Measurements from ENCODE around the gene KIR2DL3.
"Not testable (repeated sequence)": the region's sequence is repeated elsewhere in the genome, so short reads cannot be mapped to it uniquely, and the experiment has no call there.

The KIR2DL3 gene

DNA sequence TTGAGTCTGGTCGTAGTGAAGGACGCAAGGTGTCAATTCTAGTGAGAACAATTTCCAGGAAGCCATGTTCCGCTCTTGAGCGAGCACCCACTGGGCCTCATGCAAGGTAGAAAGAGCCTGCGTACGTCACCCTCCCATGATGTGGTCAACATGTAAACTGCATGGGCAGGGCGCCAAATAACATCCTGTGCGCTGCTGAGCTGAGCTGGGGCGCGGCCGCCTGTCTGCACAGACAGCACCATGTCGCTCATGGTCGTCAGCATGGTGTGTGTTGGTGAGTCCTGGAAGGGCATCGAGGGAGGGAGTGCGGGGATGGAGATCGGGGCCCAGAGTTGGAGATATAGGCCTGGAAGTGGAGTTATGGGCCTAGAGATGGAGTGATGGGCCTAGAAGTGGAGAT, at the start of gene KIR2DL3:
Gene KIR2DL3 (plus strand): TSS at position 208 of the 400 bp plus-strand sequence. CDS start 33 bp downstream, at position 241.
- DNase-seq (ENCODE audit: low spot score), result not testable (repeated sequence)

GRCh38 chr19:54691582-54692297, 46.6 kb upstream of the KIR2DL3 start:
- DNase-seq (ENCODE audit: low spot score), result no peak

- no peak for DNase-seq (ENCODE audit: low spot score)
These were observed 46.1 kb upstream of the KIR2DL3 start for GRCh38 chr19:54692298-54692615.

DNA sequence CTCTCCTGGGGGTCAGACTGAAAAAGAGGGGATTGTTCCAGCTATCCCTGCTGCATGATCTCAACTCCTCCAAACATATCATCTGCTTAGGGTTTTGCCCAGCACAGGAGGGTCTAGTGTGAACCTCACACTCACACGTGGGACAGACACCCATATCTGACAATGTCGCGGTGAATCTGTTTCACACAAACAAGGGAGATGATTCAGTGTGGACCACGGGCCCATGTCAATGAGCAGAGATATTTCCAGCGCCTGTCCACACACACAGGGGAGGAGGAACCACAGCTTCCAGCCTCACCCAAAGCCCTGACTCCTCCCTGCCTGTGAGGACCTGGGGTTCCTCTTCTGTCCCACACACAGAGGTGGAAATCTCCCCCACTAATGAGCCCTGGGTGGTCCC, 43.7 kb upstream of the KIR2DL3 start:
- DNase-seq (ENCODE audit: low spot score), result no peak

- DNase-seq (ENCODE audit: low spot score), result no peak
These were observed 42.2 kb upstream of the KIR2DL3 start for GRCh38 chr19:54696117-54696548.

DNA sequence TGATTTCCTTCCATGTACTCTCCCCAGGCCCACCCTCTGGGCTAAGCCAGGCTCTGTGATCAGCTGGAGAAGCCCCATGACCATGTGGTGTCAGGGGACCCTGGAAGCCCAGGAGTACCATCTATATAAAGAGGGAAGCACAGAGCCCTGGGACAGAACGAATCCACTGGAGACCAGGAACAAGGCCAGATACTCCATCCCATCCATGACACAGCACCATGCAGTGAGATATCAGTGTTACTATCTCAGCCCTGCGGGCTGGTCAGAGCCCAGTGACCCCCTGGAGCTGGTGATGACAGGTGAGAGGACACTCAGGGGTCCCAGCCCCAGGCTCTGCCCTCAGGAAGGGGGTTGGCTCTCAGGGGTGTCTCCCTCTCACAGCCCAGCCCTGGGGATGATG, 41.5 kb upstream of the KIR2DL3 start:
- no peak for DNase-seq (ENCODE audit: low spot score)

- not testable (repeated sequence) for DNase-seq (ENCODE audit: low spot score)
These were observed 40.6 kb upstream of the KIR2DL3 start for GRCh38 chr19:54697716-54698115.

DNA sequence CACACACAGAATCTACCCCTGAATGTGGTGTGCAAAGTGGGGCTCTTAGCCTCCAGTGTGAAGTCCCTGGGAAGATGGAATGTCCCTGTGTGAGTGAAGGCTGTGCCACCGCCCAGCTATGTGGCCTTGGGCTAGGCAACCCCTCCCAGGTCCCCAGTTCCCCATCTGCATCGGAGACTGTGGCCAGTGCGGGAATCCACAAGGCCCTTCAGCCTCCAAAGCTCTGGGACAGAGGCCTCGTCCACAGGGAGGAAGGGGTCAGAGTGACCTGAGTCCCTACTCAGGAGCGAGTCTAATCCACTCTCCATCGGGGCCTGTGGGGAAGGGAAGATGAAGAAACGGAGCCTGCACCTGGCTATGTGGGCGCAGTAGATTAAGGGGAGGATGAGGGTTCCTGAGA, 33.4 kb upstream of the KIR2DL3 start:
- DNase-seq (ENCODE audit: low spot score), result no peak

DNA sequence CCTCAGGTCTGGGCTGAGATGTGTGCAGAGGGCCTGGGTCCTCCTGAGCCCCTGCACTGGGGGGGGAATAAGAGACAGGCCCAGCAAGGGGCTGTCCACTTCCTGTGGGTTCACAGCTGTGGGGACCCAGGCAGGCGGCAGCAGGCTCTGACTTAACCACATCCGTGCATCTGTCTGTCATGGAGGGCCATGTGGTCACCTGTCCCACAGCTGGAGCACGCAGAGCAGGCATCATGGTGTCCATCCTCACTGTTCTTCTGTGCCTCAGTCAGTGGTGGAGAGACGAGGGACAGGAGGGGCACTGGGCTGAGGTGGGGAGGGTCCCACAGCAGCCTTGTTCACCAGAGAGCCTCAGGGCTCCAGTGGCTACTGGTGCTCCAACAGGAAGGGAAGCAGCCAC, 30.4 kb upstream of the KIR2DL3 start:
- no peak for DNase-seq (ENCODE audit: low spot score)

- DNase-seq (ENCODE audit: low spot score), result no peak
These were observed 29.5 kb upstream of the KIR2DL3 start for GRCh38 chr19:54708781-54709180.

DNA sequence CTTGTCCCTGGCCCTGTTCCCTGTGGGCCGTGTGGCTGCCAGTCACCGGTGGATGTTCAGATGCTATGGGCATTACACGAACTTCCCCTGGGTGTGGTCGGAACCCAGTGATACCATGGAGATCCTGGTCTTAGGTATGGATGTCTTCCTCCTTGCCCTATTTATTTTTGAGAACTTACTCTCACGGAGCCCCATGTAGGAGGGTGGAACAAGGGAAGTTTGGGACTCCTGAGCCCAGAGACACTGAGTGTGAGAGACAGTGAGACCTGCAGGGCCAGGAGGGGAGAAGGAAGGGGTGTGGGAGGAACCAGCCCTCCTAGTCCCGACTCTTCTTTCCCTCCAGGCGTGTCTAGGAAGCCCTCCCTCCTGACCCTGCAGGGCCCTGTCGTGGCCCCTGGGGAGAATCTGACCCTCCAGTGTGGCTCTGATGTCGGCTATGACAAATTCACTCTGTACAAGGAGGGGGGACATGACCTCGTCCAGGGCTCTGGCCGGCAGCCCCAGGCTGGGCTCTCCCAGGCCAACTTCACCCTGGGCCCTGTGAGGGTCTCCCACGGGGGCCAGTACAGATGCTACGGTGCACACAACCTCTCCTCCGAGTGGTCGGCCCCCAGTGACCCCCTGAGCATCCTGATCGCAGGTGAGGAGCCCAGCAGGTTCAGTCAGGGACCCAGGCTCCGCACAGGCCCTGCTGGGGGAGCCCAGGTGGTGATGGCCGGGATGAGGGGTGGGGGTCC, 28.9 kb upstream of the KIR2DL3 start:
- DNase-seq (ENCODE audit: low spot score), result no peak

- not testable (repeated sequence) for DNase-seq (ENCODE audit: low spot score)
These were observed 28.4 kb upstream of the KIR2DL3 start for GRCh38 chr19:54709956-54710355.

DNA sequence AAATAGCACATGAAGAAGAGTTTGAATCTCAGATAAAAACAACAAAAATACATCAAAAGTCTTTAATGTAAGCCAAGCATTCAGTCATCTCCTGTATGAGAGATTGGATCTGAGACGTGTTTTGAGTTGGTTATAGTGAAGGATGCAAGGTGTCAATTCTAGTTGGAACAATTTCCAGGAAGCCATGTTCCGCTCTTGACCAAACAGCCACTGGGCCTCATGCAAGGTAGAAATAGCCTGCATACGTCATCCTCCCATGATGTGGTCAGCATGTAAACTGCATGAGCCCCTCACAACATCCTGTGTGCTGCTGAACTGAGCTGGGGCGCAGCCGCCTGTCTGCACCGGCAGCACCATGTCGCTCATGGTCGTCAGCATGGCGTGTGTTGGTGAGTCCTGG, 14.2 kb upstream of the KIR2DL3 start, which contains the start of gene KIR3DL3:
Gene KIR3DL3 (plus strand): TSS at position 301 of the 400 bp plus-strand sequence. CDS start 55 bp downstream, at position 356.
- DNase-seq (ENCODE audit: low spot score), result no peak

DNA sequence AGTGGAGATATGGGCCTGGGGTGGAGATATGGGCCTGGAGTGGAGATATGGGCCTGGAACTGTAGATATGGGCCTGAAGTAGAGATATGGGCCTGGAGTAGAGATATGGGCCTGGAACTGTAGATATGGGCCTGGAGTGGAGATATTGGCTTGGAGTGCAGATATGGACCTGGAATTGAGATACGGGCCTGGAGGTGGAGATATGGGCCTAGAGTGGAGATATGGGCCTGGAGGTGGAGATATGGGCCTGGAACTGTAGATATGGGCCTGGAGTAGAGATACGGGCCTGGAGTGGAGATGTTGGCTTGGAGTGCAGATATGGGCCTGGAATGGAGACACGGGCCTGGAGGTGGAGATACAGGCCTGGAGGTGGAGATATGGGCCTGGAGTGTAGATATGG, 13.7 kb upstream of the KIR2DL3 start:
- no peak for DNase-seq (ENCODE audit: low spot score)

DNA sequence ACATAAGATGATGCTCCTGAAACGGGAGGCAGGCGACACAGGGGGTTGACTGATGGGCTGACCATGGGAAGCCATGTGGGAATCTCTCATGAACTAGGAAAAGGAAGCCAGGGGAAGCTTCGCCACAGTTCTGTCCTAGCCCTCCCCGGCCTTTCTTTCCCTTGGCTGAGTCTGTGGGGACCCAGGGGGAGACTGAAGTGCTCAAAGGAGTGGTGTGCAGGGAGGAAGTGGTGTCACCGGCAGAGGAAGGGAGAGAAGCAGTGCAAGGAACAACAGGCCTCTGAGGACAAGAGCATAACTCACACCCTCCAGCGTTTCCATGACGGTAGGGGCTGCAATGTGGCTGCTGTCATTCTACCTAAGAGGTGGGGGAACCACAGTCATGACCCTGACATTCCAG, 13.0 kb upstream of the KIR2DL3 start:
- DNase-seq (ENCODE audit: low spot score), result no peak

GRCh38 chr19:54727562-54727961, 10.8 kb upstream of the KIR2DL3 start:
- no peak for DNase-seq (ENCODE audit: low spot score)

GRCh38 chr19:54728167-54728566, 10.1 kb upstream of the KIR2DL3 start:
- DNase-seq (ENCODE audit: low spot score), result no peak

DNA sequence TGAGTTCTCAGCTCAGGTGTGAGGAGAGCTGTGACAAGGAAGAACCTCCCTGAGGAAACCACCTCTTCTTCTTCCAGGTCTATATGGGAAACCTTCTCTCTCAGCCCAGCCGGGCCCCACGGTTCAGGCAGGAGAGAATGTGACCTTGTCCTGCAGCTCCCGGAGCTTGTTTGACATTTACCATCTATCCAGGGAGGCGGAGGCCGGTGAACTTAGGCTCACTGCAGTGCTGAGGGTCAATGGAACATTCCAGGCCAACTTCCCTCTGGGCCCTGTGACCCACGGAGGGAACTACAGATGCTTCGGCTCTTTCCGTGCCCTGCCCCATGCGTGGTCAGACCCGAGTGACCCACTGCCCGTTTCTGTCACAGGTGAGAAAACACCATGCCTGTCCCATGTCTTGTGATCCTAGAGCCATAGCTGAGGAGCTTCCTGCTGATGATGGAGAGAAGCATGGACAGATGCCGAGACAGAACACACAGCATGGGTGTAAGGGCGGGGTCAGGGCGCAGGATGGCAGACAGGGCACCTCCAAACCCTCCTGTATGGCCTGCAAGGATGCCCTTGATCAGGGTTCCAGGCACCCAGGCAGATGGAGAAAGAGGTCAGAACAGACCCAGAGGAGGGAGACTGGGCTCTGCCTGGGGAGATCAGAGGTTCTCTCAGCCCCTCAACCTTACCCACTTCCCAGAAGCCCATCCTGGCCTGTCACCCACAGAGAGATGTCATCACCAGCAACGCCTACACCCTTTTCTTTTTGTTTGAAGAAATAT, 8.7 kb upstream of the KIR2DL3 start:
- no peak for DNase-seq (ENCODE audit: low spot score)

DNA sequence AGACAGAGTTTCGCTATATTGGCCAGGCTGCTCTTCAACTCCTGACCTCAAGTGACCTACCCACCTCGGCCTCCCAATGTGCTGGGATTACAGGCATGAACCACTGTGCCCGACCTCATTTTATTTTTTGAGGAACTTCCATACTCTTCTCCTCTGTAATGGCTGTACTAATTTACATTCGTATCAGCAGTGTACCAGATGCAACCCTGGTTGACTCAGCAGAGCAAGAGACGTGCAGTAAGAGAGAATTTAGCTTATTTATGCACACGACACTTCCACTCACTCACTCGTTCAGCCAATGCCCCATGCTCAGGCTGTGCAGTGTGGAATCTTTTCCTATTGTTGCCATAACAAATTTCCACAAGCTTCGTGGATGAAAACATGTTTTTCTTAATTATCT, 7.1 kb upstream of the KIR2DL3 start:
- DNase-seq (ENCODE audit: low spot score), result no peak

GRCh38 chr19:54738715-54739114, 402 bp downstream of the KIR2DL3 start:
- no peak for DNase-seq (ENCODE audit: low spot score)

DNA sequence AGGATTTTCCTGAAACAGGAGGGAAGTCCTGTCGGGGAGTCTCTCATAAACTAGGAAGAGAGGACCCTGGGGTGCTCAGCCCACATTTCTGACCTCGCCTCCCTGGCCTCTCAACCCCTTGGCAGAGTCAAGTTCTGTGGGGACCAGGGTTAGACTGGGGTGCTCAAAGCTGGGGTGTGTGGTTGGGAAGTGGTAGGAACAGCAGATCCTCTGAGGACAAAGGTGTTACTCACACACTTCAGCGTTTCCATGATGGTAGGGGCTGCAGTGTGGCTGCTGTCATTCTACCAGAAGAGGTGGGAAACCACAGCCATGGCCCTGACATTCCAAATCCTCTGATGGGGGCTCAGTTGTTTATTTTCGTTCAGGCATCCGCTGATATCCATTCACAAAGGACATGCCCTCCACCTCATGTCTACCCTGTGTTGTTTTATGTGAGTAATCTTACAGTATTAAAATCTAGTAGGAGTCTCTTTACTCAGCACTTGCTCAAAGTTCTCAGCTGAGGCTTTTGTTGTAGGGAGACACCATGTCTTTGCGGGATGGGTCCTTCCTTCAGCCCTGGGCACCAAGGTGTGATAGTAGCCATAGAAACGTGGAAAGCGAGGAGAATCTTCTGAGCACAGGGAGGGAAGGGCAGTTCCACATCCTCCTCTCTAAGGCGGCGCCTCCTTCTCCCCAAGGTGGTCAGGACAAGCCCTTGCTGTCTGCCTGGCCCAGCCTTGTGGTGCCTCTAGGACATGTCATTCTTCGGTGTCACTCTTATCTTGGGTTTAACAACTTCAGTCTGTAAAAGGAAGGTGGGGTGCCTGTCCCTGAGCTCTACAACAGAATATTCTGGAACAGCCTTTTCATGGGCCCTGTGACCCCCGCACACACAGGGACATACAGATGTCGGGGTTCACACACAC, 1.5 kb downstream of the KIR2DL3 start:
- DNase-seq (ENCODE audit: low spot score), result no peak

- not testable (repeated sequence) for DNase-seq (ENCODE audit: low spot score)
These were observed 3.6 kb downstream of the KIR2DL3 start for GRCh38 chr19:54741950-54742349.

Measured in hepatic stellate cell (primary cell).